Prostate gland (tissue), 2 donors: ENCODE results near the gene MACO1.

Experiments
- CTCF ChIP-seq, 4 experiments: fragments of 200-600 bp in 2 of 4; fragments of 450-650 bp in 2 of 4; sonication (generic) in 2 of 4; IDR thresholded peaks; 1 replicate in 3 of 4; 2 replicates in 1 of 4; pipeline ENCODE4 v1.5.1; 2016 to 2019; ENCODE audit warnings: antibody characterized with exemption in 4 of 4, mild to moderate bottlenecking in 2 of 4, moderate library complexity in 2 of 4
- POLR2A ChIP-seq: fragments of 450-650 bp; IDR thresholded peaks from one replicate; pipeline ENCODE4 v1.6.1; 2016; ENCODE audit warnings: antibody characterized with exemption, mild to moderate bottlenecking
- POLR2AphosphoS5 ChIP-seq: sonication (generic); formaldehyde crosslinking; IDR thresholded peaks from one replicate; pipeline ENCODE4 v1.6.1; 2017; ENCODE audit warnings: antibody characterized with exemption

DNA sequence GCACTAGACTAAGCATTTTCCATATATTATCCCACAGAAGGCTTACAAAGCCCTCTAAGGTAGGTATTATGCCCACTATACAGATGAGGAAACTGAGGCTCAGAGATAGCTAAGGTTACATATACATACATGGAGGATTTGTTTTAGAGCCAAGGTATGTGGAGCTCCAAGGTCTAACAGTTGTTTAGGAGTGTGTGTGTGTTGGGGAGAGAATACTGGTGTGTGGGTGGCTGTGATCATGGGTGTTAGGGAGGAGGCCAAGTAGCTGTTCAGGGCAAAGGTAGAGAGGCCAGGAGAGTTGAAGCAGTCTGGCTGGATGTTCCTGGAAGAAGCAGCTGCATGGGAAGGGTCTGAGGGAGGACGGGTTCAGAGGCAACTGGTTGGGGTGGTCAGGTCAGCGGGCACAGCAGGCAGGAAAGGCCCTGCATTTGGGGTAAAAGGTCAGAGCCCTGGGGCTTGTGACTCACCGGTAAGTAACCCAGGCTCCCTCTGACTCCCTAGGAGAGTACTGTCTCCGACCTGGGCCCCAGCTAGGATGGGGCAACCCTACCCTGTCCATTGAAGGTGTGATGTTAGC is 107.6 kb downstream of the MACO1 start:
- TF ChIP-seq POLR2A (no peak), POLR2AphosphoS5 (no peak), CTCF (IDR thresholded peaks at IDR 0.05) (no peak)
